ENCODE data around the gene METTL26.
"Not testable (repeated sequence)": the region's sequence is repeated elsewhere in the genome, so short reads cannot be mapped to it uniquely, and the experiment has no call there.

The METTL26 gene

DNA sequence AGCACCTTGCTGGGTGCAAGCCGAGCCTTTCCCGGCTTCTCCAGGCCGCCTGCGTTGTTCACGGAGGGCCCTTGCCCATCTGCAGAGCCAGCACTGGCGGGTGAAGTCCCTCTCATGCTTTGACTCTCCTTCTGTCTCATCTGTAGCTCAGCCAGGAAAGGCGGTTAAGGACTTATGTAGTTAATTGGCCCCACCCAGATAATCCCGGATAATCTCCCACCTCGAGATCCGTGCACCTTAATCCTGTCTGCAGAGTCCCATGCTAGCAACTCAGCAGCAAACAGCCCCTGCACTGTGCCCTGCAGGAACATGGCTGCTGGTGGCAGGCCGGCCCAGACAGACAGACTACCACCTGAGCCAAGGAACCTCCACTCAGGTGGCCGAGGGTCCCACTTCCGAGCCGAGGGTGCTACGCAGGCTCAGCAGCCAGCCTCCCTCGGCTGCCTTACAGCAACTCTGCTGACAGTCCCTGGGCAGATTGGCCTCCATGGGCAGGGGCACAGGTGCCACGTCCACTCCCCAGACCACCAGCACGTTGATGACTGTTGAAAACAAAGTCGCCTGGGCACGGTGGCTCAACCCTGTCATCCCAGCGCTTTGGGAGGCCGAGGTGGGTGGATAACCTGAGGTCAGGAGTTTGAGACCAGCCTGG is 29.3 kb downstream of the METTL26 start:
- CTCF ChIA-PET: no interaction called here
- DNase-seq (ENCODE audit: low read depth, low spot score): no peak
- POLR2A ChIA-PET: no interaction called here
- H3K4me3 ChIP-seq (ENCODE audit: low read depth, low read length): no peak overlapping the region
- TF ChIP-seq, protein P1, sequence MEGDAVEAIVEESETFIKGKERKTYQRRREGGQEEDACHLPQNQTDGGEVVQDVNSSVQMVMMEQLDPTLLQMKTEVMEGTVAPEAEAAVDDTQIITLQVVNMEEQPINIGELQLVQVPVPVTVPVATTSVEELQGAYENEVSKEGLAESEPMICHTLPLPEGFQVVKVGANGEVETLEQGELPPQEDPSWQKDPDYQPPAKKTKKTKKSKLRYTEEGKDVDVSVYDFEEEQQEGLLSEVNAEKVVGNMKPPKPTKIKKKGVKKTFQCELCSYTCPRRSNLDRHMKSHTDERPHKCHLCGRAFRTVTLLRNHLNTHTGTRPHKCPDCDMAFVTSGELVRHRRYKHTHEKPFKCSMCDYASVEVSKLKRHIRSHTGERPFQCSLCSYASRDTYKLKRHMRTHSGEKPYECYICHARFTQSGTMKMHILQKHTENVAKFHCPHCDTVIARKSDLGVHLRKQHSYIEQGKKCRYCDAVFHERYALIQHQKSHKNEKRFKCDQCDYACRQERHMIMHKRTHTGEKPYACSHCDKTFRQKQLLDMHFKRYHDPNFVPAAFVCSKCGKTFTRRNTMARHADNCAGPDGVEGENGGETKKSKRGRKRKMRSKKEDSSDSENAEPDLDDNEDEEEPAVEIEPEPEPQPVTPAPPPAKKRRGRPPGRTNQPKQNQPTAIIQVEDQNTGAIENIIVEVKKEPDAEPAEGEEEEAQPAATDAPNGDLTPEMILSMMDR (IDR thresholded peaks at IDR 0.05; ENCODE audit: insufficient read depth, low read length, missing control alignments): no peak

DNA sequence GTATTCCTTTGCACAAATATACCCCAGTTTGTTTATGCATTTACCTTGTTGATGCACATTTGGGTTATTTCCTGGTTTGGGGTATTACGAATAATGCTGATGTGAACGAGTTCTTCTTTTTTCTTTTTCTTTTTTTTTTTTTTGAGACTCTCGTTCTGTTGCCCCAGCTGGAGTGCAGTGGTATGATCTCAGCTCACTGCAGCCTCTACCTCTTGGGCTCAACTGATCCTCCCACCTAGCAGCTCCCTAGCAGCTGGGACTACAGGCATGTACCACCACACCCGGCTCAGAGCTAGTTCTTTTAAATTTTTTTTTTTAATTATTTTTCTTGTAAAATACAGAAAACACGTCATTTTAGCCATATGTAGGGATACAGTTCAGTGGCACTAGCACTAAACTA is 32.2 kb downstream of the METTL26 start:
- TF ChIP-seq, protein P1 (IDR thresholded peaks at IDR 0.05; ENCODE audit: insufficient read depth, low read length, missing control alignments): no peak
- CTCF ChIA-PET: no interaction called here
- no peak overlapping the region for H3K4me3 ChIP-seq (ENCODE audit: low read depth, low read length)
- POLR2A ChIA-PET: no interaction called here
- no peak for DNase-seq (ENCODE audit: low read depth, low spot score)

DNA sequence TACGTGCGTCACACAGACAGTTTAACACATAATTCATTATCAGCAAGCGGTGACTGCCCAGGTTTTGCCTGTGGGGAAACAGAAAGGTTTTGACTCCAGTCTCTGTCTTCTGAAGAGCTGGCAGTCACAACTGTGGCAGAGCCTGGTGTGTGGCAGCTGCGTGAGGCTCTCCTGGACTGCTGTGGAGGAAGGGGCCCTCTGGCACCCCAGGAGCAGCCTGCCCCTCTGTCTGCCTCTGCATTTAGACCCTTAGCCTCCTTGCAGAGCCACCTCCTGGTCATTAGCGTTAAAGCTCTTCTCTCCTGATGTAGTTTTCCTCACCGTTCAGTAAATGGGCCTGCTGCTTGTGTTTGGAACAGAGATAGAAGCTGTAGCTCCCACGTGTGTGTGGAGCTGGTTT is 35.3 kb downstream of the METTL26 start:
- DNase-seq (ENCODE audit: low read depth, low spot score): no peak
- POLR2A ChIA-PET: interaction anchor here (0.5 kb wide), 1 partner anchor 161 kb away, joined by 3 read pairs; no protein-coding TSS in a partner anchor
- TF ChIP-seq, protein P1 (IDR thresholded peaks at IDR 0.05; ENCODE audit: insufficient read depth, low read length, missing control alignments): no peak
- H3K4me3 ChIP-seq (ENCODE audit: low read depth, low read length): no peak overlapping the region
- CTCF ChIA-PET: interaction anchor here (1.4 to 2.1 kb wide), 2 partner anchors 8 to 67 kb away, joined by 5 read pairs; partner anchors contain the start of gene RHOT2

DNA sequence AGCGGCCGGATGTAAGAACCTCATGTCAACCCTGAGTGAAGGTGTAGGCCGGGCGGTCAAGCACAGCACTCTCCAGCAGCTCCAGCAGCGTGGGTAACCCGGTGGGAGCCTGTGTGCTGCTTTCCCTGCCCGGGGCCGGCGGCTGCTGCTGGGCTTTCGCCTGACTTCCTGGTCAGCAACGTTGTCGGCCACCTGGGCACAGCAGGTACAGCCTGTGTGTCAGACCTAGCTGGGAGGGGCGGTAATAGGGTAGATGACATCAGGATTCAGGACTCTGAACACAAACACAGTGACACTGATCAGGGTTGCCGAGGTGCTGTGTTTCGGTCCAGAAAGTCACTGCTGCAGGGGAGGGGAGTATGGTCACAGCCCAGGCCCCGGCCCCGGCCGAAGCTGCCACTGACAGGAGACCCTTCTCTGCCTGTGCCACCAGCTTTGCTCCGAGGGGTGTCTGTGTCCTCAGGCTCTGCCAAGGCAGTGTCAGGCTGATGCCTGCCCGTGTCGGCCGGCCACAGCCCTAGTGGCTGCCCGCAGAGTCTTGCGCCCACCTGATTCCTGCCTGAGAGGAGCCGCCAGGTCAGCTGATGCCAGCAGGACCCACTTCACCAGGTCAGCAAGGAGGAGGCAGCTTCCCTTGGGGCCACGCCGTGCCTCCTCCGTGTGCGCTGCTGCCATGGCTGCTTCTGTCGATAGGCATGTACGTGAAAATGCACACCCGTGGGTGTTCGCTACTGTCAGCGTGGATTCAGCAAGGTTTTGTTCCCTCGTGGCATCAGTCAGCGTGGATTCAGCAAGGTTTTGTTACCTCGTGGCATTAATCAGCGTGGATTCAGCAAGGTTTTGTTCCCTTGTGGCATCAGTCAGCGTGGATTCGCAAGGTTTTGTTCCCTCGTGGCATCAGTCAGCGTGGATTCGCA is 37.0 kb downstream of the METTL26 start:
- TF ChIP-seq, protein P1 (IDR thresholded peaks at IDR 0.05; ENCODE audit: insufficient read depth, low read length, missing control alignments): no peak
- no peak overlapping the region for H3K4me3 ChIP-seq (ENCODE audit: low read depth, low read length)
- CTCF ChIA-PET: no interaction called here
- DNase-seq (ENCODE audit: low read depth, low spot score): no peak
- POLR2A ChIA-PET: interaction anchor here (1.3 kb wide), 1 partner anchor 28 kb away, joined by 3 read pairs; no protein-coding TSS in a partner anchor

DNA sequence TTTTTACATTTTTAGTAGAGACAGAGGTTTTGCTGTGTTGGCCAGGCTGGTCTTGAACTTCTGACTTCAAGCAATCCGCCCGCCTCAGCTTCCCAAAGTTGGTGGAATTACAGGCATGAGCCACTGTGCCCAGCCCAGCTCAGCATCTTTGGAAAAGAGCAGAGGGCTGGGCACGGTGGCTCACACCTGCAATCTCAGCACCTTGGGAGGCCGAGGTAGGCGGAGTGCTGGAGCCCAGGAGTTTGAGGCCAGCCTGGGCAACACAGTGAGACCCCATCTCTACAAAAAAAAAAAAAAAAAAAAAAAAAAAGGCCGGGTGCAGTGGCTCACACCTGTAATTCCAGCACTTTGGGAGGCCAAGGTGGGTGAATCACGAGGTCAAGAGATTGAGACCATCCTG is 38.5 kb downstream of the METTL26 start:
- POLR2A ChIA-PET; DNase-seq (ENCODE audit: low read depth, low spot score); CTCF ChIA-PET; H3K4me3 ChIP-seq (ENCODE audit: low read depth, low read length): not testable (repeated sequence)

DNA sequence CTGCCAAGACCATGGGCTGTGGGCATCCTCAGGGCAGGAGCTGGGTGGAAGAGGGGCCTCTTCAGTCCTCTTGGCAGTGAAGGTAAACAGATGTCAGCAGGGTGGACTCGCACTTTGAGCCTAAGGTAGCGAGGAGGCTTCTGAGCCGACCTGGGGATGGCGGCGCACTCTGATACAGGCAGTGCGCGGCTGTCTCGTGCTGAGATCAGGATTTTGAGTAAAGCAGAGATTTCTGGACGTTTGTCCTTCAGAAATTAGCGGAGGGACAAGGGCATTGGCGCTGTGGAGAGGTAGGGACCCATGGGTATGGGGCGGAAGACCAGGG is 39.4 kb downstream of the METTL26 start:
- ChIA-PET POLR2A (no interaction called here), CTCF (interaction anchor here (1.0 kb wide), 1 partner anchor 17 kb away, joined by 4 read pairs; no protein-coding TSS in a partner anchor)
- no peak overlapping the region for H3K4me3 ChIP-seq (ENCODE audit: low read depth, low read length)
- TF ChIP-seq, protein P1 (IDR thresholded peaks at IDR 0.05; ENCODE audit: insufficient read depth, low read length, missing control alignments): no peak
- DNase-seq (ENCODE audit: low read depth, low spot score): no peak
